ENCODE data around the gene EHBP1L1. TPM values are rescaled to one million over a fixed set of nuclear protein-coding genes. Genes with fewer than 3 reads are reported as not detected.

The EHBP1L1 gene
- total and polyA plus RNA-seq, 9 donors: 21.7 to 63.0 (median 40.3) TPM

DNA sequence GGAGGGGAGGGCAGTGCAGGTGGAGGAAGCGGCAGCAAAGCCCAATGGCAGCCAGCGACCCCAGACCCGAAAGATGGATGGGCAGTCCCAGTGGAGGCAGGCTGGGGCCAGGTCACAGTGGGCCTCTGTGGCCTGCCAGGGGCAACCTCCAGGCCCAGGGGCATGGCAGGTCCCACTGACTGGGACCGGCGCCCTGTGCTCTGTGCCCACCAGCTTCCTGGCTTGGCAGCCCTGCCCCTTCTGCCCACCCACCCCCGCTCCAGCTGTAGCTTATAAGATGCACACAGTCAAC lies 24.0 kb downstream of the EHBP1L1 start:
- TF ChIP-seq EP300 (IDR thresholded peaks at IDR 0.05): no peak
- no peak for TF ChIP-seq POLR2A (IDR thresholded peaks at IDR 0.05)
- TF ChIP-seq, protein P1, sequence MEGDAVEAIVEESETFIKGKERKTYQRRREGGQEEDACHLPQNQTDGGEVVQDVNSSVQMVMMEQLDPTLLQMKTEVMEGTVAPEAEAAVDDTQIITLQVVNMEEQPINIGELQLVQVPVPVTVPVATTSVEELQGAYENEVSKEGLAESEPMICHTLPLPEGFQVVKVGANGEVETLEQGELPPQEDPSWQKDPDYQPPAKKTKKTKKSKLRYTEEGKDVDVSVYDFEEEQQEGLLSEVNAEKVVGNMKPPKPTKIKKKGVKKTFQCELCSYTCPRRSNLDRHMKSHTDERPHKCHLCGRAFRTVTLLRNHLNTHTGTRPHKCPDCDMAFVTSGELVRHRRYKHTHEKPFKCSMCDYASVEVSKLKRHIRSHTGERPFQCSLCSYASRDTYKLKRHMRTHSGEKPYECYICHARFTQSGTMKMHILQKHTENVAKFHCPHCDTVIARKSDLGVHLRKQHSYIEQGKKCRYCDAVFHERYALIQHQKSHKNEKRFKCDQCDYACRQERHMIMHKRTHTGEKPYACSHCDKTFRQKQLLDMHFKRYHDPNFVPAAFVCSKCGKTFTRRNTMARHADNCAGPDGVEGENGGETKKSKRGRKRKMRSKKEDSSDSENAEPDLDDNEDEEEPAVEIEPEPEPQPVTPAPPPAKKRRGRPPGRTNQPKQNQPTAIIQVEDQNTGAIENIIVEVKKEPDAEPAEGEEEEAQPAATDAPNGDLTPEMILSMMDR (IDR thresholded peaks at IDR 0.05): no peak
- no peaks in the 10 kb centered on the region for H3K27me3 ChIP-seq
- intact Hi-C loops (cut with DNase I): no loop called here
- WGBS, 3 donors: 93 to 95% (median 94%) methylated on average over 6 of the region's 6 CpGs
- H3K36me3 ChIP-seq: no peaks in the 10 kb centered on the region
- H3K4me3 ChIP-seq: no peak overlapping the region
- no peak overlapping the region for H3K27ac ChIP-seq
- H3K4me1 ChIP-seq (ENCODE audit: insufficient read depth): no peaks in the 10 kb centered on the region
- no peak for DNase-seq
- H3K9me3 ChIP-seq: no peaks in the 10 kb centered on the region

DNA sequence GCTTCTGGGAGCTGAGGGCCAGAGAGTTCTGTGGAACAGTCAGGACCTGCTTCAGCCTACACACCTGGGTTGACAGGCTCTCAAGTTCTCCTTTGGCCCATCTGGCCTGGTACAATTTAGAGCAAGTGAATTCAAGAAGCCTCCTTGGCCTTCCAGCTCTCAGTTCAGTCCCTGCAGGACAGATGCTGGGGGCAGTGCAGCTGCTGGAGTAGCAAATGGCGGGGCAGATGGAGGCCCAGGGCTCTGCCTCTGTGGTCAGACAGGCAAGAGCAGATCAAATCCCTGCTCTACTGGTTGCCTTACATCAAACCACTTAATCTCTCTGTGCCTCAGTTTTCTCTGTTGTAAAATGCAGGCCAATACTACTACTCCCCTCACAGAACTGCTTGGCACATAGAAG lies 28.4 kb downstream of the EHBP1L1 start:
- intact Hi-C loops (cut with DNase I): no loop called here
- Histone ChIP-seq H3K4me3 (no peak overlapping the region), H3K9me3 (no peaks in the 10 kb centered on the region), H3K27me3 (no peaks in the 10 kb centered on the region), H3K27ac (no peak overlapping the region), H3K36me3 (no peaks in the 10 kb centered on the region), H3K4me1 (ENCODE audit: insufficient read depth) (peaks cover 5% of the 10 kb centered on the region)
- DNase-seq: no peak
- no peak for TF ChIP-seq EP300 (IDR thresholded peaks at IDR 0.05)
- TF ChIP-seq POLR2A (IDR thresholded peaks at IDR 0.05): no peak
- TF ChIP-seq, protein P1 (IDR thresholded peaks at IDR 0.05): no peak
- 91 to 100% (median 100%) methylated on average over 1 of the region's 1 CpG for WGBS, 3 donors

DNA sequence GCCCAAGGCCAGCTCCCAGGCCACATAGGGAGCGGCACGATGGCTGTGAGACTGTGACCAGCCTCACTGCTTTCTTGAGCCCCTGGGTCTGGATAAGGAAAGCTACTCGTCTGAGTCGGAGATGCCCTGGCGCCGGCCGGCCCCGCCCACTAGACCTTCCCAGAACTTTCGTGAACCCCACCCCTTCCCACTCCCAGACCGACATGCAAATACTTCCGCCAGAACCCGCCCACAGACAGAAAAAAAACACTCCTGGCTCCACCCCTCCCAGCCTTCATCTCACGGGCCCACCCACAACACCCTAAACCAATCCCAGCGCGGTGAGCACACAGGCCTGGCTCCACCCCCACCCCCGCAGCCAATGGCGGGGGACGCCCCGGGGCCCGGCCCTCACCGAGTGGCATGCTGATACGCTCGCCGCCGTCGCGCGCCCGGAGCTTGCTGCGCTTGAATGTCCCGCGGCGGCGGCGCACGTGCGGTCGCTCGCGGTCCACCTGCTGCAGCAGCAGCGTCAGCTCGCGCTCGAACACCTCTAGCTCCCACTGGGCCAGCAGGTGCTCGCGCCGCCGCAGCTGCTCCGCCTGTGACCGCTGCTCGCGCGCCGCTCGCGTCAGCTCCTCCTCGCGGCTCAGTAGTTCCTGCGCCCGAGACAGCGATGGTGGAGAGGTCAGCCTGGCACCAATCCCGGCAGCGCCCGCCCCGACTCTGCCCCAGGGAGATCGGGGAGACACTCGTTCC lies 31.2 kb downstream of the EHBP1L1 start:
- no peaks in the 10 kb centered on the region for H3K9me3 ChIP-seq
- DNase-seq: peak; percentile 95 to 98 (median 96)
- H3K36me3 ChIP-seq: no peaks in the 10 kb centered on the region
- TF ChIP-seq, protein P1 (IDR thresholded peaks at IDR 0.05): no peak
- TF ChIP-seq EP300 (IDR thresholded peaks at IDR 0.05) (peak; percentile 63), POLR2A (IDR thresholded peaks at IDR 0.05) (peak; percentile 60)
- H3K4me3 ChIP-seq: peak overlapping the region; percentile 36
- 6 to 12% (median 9%) methylated on average over 41 to 67 of the region's 67 CpGs for WGBS, 3 donors
- intact Hi-C loops (cut with DNase I): no loop called here
- peaks cover 7% of the 10 kb centered on the region for H3K4me1 ChIP-seq (ENCODE audit: insufficient read depth)
- no peaks in the 10 kb centered on the region for H3K27me3 ChIP-seq
- H3K27ac ChIP-seq: peak overlapping the region; percentile 93

DNA sequence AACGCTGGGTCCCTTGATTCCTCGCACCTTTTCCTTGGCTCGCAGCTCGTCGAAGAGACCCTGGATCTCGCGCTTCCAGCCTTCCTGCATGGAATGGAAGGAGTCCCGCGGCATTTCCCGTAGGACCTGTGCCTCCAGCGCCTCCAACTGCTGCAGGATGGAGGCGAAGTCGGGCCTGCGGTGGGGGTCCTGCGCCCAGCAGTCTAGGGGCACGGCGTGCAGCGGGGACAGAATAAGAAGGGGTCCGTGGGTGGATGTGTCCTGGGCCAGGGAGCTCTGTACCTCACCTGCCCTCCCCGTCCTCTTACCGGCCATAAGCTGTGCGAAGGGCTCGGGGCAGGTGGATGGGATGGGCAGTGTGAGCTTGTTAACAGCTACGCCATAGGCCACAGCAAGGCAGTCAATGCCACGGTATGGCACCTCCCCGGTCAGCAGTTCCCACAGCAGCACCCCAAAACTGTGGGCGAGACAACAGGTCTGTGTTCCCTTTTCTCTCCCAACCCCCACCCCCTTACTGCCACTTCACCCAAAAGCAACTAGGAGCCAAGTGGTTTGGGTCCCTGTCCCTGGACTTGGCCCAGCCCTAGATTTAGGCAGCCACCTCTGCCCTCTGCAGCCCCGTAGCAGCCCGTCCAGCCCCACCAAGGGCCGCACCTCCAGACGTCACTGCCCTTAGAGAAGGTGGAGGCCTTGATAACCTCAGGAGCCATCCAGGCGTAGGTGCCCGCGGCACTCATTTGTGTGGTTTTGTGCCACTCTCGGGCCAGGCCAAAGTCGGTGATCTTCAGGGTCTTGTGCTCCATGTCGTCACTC lies 32.0 kb downstream of the EHBP1L1 start:
- Histone ChIP-seq H3K4me3 (peak overlapping the region; percentile 36), H3K27ac (peak overlapping the region in 1 of 2 donors; percentile 47), H3K27me3 (no peaks in the 10 kb centered on the region), H3K36me3 (no peaks in the 10 kb centered on the region), H3K4me1 (ENCODE audit: insufficient read depth) (peaks cover 15% of the 10 kb centered on the region), H3K9me3 (no peaks in the 10 kb centered on the region)
- TF ChIP-seq EP300 (IDR thresholded peaks at IDR 0.05) (no peak), POLR2A (IDR thresholded peaks at IDR 0.05) (no peak)
- TF ChIP-seq, protein P1 (IDR thresholded peaks at IDR 0.05): no peak
- intact Hi-C loops (cut with DNase I): no loop called here
- 58 to 75% (median 61%) methylated on average over 37 of the region's 37 CpGs for WGBS, 3 donors
- no peak for DNase-seq

Data from ovary (tissue), 9 donors.